Measurements from ENCODE around the gene COA1. TPM values are rescaled to one million over a fixed set of nuclear protein-coding genes. Genes with fewer than 3 reads are reported as not detected.

COA1 gene
- total and polyA plus RNA-seq, 9 donors: 33.2 to 67.7 (median 51.7) TPM

- no peaks in the 10 kb centered on the region for H3K27me3 ChIP-seq
- no peak overlapping the region for H3K4me3 ChIP-seq
- 76 to 89% (median 82%) methylated on average over 3 of the region's 3 CpGs for WGBS, 3 donors
- peaks cover 32% of the 10 kb centered on the region for H3K4me1 ChIP-seq (ENCODE audit: insufficient read depth)
- peak overlapping the region in 1 of 2 donors; percentile 75 for H3K27ac ChIP-seq
- no peaks in the 10 kb centered on the region for H3K36me3 ChIP-seq
- intact Hi-C loops (cut with DNase I): loop anchor here in 1 of 4 donors (10.0 kb wide), 1 partner anchor 61 kb away; the partner anchor contains the start of gene STK17A
- H3K9me3 ChIP-seq: no peaks in the 10 kb centered on the region
- no peak for DNase-seq
- TF ChIP-seq, protein P1, sequence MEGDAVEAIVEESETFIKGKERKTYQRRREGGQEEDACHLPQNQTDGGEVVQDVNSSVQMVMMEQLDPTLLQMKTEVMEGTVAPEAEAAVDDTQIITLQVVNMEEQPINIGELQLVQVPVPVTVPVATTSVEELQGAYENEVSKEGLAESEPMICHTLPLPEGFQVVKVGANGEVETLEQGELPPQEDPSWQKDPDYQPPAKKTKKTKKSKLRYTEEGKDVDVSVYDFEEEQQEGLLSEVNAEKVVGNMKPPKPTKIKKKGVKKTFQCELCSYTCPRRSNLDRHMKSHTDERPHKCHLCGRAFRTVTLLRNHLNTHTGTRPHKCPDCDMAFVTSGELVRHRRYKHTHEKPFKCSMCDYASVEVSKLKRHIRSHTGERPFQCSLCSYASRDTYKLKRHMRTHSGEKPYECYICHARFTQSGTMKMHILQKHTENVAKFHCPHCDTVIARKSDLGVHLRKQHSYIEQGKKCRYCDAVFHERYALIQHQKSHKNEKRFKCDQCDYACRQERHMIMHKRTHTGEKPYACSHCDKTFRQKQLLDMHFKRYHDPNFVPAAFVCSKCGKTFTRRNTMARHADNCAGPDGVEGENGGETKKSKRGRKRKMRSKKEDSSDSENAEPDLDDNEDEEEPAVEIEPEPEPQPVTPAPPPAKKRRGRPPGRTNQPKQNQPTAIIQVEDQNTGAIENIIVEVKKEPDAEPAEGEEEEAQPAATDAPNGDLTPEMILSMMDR (IDR thresholded peaks at IDR 0.05): no peak
- no peak for TF ChIP-seq EP300 (IDR thresholded peaks at IDR 0.05)
- TF ChIP-seq POLR2A (IDR thresholded peaks at IDR 0.05): no peak
Observed at GRCh38 chr7:43645699-43646226, 83.6 kb downstream of the COA1 start.

- intact Hi-C loops (cut with DNase I): loop anchor here in 1 of 4 donors (10.0 kb wide), 1 partner anchor 59 kb away; the partner anchor contains the start of gene STK17A
- no peak for DNase-seq
- no peaks in the 10 kb centered on the region for H3K36me3 ChIP-seq
- WGBS, 3 donors: 82 to 89% (median 87%) methylated on average over 8 of the region's 8 CpGs
- TF ChIP-seq EP300 (IDR thresholded peaks at IDR 0.05): no peak
- TF ChIP-seq, protein P1 (IDR thresholded peaks at IDR 0.05): no peak
- no peak for TF ChIP-seq POLR2A (IDR thresholded peaks at IDR 0.05)
- H3K27me3 ChIP-seq: no peaks in the 10 kb centered on the region
- peaks cover 34% of the 10 kb centered on the region for H3K4me1 ChIP-seq (ENCODE audit: insufficient read depth)
- H3K4me3 ChIP-seq: no peak overlapping the region
- no peaks in the 10 kb centered on the region for H3K9me3 ChIP-seq
- H3K27ac ChIP-seq: no peak overlapping the region
Observed at GRCh38 chr7:43643846-43644245, 85.5 kb downstream of the COA1 start.

DNA sequence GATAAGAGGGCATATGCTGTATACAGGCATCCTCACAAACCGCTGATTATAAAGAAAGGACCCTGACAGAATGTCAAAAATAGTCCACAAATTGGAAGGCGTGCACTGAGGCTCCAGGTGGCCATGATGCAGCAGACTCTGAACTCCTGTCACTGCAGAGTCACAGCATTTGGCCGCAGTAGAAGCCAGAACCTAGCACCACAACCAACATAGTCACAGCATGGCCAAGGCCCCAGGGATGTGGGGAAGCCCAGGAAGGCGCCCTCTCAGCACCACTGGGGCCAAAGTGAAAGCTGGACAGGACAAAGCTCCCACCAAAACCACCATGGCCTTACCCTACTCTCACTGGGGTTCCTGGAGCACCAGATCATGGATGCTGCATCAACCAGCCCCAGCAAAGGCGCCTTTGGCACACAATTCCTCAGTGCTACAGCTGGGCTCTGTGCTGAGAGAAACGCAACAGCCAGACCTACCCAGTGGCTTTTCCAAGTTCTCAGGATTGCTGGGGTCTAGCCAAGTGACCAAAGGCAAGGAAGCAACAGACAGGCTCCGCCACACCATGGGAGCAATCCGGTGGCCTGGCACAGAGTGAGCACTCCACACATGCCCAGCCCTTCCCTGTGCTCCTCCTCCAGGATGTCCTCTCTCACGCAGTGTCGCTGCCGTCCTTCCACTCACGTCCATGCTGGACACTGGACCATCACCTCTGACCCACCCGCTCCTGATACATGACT, 86.3 kb downstream of the COA1 start:
- WGBS, 3 donors: 93 to 97% (median 96%) methylated on average over 13 of the region's 13 CpGs
- intact Hi-C loops (cut with DNase I): loop anchor here in 1 of 4 donors (10.0 kb wide), 1 partner anchor 58 kb away; the partner anchor contains the start of gene STK17A
- Histone ChIP-seq H3K36me3 (no peaks in the 10 kb centered on the region), H3K27ac (no peak overlapping the region), H3K4me1 (ENCODE audit: insufficient read depth) (peaks cover 33% of the 10 kb centered on the region), H3K4me3 (no peak overlapping the region), H3K27me3 (no peaks in the 10 kb centered on the region), H3K9me3 (no peaks in the 10 kb centered on the region)
- TF ChIP-seq POLR2A (IDR thresholded peaks at IDR 0.05) (no peak), EP300 (IDR thresholded peaks at IDR 0.05) (no peak)
- TF ChIP-seq, protein P1 (IDR thresholded peaks at IDR 0.05): no peak
- no peak for DNase-seq

DNA sequence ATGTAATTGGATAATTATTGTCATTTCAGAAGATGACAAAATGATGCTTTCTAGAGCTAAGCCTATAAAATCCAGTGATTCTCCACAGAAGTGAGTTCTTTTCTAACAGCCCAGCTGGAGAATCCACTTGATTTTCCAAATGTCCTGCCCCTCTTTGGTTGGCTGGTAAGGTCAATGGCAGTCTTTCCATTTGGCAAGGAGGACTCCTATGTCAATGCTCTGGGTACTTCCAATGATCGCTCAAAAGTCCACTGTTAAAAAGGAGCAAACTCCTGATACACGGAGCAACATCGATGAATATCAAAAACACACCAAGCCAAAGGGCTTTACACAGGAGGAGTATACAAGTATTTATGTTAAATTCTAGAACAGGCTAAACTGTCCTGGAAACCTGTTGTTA, 88.6 kb downstream of the COA1 start:
- peak overlapping the region in 1 of 2 donors; percentile 60 for H3K27ac ChIP-seq
- no peaks in the 10 kb centered on the region for H3K36me3 ChIP-seq
- H3K9me3 ChIP-seq: no peaks in the 10 kb centered on the region
- no peak for DNase-seq
- peaks cover 13% of the 10 kb centered on the region for H3K4me1 ChIP-seq (ENCODE audit: insufficient read depth)
- TF ChIP-seq POLR2A (IDR thresholded peaks at IDR 0.05): no peak
- TF ChIP-seq, protein P1 (IDR thresholded peaks at IDR 0.05): no peak
- no peak for TF ChIP-seq EP300 (IDR thresholded peaks at IDR 0.05)
- no peak overlapping the region for H3K4me3 ChIP-seq
- 98 to 99% (median 98%) methylated on average over 3 of the region's 3 CpGs for WGBS, 3 donors
- intact Hi-C loops (cut with DNase I): loop anchor here in 1 of 4 donors (10.0 kb wide), 1 partner anchor 56 kb away; the partner anchor contains the start of gene STK17A
- no peaks in the 10 kb centered on the region for H3K27me3 ChIP-seq

Measured in ovary (tissue), 9 donors.